NCI-H526 treated with DMSO at 0.1 percent for 48 hours (cell line): ENCODE measurements around the gene MTA2.

Experiments
- DNase-seq: peaks from one replicate; lab custom pipeline; 2025; lab: John Stamatoyannopoulos, UW

Gene MTA2

DNA sequence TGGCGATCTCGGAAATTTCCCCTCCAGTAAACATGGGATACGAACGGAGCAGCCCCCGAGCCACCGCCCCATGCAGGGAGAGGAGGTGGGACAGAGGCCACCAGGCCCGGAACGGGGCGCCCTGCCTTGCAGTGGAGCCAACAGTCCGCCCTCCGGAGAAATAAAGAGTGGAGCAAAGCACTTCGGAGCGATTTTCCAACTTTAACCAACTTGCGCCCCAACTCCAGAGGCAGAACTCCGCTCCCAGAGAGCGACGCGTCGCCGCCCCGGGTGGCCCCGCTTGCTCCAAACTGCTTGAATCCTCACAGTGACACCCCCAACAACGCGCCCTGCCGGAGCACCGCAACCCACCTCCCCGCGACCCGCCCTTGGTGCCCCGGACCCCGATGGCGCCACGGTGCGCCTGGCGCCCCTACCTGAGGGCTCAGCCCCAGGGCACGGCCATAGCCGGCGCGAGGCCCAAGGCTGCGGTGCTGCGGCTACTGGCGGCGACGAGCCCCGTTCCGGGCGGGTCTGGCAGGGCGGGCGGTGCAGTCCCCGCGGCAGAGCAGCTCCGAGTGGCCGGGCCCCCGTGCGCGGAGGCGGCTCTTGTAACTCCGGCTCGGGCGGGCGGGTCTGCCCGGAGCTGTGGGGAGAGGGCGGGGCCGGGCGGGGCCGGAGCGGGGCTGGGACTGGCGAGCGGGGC, 55.3 kb downstream of the MTA2 start, which contains the start of gene AHNAK:
TSS of gene AHNAK (minus strand) at position 563 of the 685 bp plus-strand sequence. CDS start 10,708 bp downstream, outside the sequence.
- peak; percentile 71 for DNase-seq

DNA sequence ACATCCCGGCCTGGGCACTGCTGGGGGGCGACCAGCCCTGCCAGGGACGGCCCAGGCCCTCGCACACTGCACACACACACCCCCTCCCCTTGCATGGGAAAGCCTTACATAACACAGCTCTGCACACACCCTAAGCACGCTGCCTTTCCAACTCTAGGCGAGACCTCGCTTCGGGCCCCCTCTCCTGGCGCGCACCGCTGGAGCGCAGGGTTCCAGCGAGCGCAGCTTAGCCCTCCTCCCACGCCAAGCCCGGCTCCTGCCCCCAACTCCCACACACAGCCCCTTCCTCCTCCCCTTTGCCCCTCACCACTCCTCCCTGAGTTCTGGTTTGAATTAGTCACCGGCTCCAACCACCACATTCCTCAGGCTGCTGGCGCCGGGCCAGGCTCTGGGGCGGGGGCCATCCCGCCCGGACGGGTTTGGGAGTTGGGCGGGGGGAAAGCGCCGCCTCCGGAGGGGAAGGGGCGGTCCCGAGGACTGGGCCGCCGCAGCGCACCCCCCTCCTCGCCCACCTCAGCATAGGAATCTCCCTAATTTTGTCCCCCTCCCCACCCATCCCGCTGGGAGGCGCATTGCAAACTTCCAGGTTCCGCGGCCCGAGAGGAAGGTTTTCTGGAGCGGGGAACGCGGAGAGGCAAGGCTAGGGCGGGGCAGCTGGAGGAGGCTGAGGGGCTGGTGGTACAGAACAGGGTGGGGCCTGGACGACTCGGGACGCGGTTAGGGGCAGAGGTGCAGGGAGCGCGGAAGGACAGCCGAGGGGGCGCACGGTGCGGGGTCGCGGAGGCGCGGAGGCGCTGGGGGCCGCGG, 56.0 kb downstream of the MTA2 start:
- peak; percentile 81 for DNase-seq

DNA sequence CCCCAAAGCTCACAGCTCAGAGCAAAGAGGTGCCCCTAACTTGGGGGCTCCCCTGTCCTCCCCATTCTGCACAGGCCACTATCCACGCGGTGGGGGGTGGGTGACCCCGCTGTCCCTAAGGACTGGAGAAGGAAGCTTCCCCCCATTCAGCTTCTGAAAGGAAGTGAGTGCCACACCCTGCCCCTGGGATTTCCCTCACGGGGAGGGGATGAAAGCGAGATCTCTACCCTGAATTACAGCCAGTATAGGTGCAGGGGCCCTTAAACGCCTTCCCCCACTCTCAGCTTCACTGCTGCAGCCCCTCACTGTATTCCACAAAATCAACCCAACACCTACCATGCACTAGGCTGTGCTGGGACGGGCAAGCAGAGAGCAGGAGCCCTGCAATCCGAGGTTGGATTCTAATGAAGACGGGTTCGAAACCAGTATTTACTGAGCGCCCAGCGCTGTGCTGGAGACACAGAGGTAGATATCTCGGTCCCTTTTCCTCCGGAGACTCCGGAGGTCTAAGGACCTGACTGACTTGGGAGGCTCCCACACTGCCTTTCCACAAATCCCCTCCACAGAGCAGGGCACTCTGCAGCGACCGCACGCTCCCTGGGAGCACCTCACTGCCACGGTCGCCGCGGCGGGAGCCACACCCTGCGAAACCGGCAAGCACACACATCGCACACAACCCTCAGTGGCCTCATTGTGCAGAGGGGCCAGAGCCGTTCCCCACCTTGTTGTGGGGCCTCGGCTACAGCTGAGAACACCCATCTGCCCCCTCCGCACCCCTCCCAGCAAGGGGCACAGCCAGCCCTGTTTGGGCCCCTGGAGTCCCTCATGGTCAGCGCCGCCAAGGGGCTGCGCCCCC, 56.9 kb downstream of the MTA2 start:
- DNase-seq: peak; percentile 73

DNA sequence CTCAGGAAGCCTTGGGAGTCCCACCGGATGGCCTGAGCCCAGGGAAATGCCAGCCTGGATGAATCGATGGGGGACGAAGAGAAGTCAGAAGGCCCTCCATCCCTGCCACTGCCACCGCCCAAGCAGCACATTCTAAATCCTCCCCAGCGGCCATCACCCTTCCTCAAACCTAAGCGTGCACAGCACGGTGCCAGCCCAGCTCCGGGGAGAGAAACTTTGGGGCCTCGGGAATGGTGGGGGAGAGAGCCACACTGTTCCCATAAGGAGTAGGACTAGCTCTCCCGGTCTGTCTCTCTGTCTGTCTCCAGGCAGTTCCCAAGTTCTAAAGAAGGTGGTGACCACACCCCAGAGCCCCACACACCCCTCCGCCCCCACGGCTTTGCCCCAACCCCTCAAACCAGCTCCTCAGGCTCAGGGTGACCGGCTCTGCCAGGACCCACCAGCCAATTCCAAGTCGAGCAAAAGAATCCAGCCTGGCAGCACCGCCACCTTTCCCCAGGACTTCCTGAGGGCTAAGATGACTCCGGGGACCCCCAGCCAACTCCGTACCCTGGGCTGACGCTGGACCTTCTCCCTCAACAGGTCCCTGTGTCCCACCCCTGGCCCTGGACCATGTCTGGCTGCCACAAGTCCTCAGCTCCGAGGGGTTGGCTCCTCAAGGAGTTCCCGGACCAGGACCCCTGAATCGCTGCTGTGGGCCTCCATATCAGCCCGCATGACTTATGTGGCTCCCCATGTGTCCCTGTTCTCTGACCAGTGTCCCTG, 57.8 kb downstream of the MTA2 start:
- no peak for DNase-seq
